Neural cell (in vitro differentiated cells): ENCODE data around the gene CYP26B1. TPM values are rescaled to one million over a fixed set of nuclear protein-coding genes. Genes with fewer than 3 reads are reported as not detected.

Experiments
- H2AFZ ChIP-seq: fragments of 200-600, 300-800 bp; sonication (generic), shearing (Covaris generic); 2 replicates; pipeline ENCODE4 v1.6.0; 2014; ENCODE audit warnings: low read depth, mild to moderate bottlenecking, antibody characterized with exemption, low read length, moderate library complexity
- H3F3A ChIP-seq: fragments of 200-600 bp; shearing (Covaris generic); 2 replicates; pipeline ENCODE4 v1.6.1; 2016; ENCODE audit warnings: mild to moderate bottlenecking, moderate library complexity, mixed read lengths, antibody characterized with exemption, low read length; ENCODE audit not compliant: insufficient read depth, poor library complexity, severe bottlenecking
- H3K27ac ChIP-seq: fragments of 200-600, 300-800 bp; sonication (generic), shearing (Covaris generic); 2 replicates; pipeline ENCODE4 v1.5.1; 2014; ENCODE audit warnings: mild to moderate bottlenecking, low read length, moderate library complexity
- H3K27me3 ChIP-seq: fragments of 300-800, 200-600 bp; sonication (generic), shearing (Covaris generic); 2 replicates; pipeline ENCODE4 v1.6.0; 2014; ENCODE audit warnings: mild to moderate bottlenecking, low read depth, low read length, moderate library complexity; ENCODE audit not compliant: insufficient read depth
- H3K36me3 ChIP-seq: fragments of 300-800, 200-600 bp; sonication (generic), shearing (Covaris generic); 2 replicates; pipeline ENCODE4 v1.5.1; 2014; ENCODE audit warnings: mild to moderate bottlenecking, antibody characterized with exemption, low read length, moderate library complexity; ENCODE audit not compliant: insufficient read depth
- H3K4me2 ChIP-seq: fragments of 300-800, 200-600 bp; sonication (generic), shearing (Covaris generic); 2 replicates; pipeline ENCODE4 v1.6.0; 2014; ENCODE audit warnings: mild to moderate bottlenecking, low read length
- H3K4me3 ChIP-seq: fragments of 300-800, 200-600 bp; sonication (generic), shearing (Covaris generic); 2 replicates; pipeline ENCODE4 v1.5.1; 2014; ENCODE audit warnings: mild to moderate bottlenecking, low read length, moderate library complexity
- H3K79me2 ChIP-seq: fragments of 200-600 bp; shearing (Covaris generic); replicated peaks from 2 replicates; pipeline ENCODE4 v1.6.0; 2014; ENCODE audit warnings: mild to moderate bottlenecking, low read length, moderate library complexity; ENCODE audit not compliant: insufficient read depth
- H3K9ac ChIP-seq: fragments of 300-800, 200-600 bp; sonication (generic), shearing (Covaris generic); 2 replicates; pipeline ENCODE4 v1.6.1; 2016; ENCODE audit warnings: mild to moderate bottlenecking, low read length, mixed read lengths
- H3K9me2 ChIP-seq: fragments of 200-600 bp; shearing (Covaris generic); 2 replicates; pipeline ENCODE4 v1.6.1; 2016; ENCODE audit warnings: mild to moderate bottlenecking, low read length, mixed read lengths; ENCODE audit not compliant: insufficient read depth
- H3K9me3 ChIP-seq: fragments of 200-600, 300-800 bp; sonication (generic), shearing (Covaris generic); 2 replicates; pipeline ENCODE4 v1.6.1; 2016; ENCODE audit warnings: mild to moderate bottlenecking, mixed run types, low read length, moderate library complexity, mixed read lengths
- H4K20me1 ChIP-seq: fragments of 200-600 bp; shearing (Covaris generic); 2 replicates; pipeline ENCODE4 v1.6.1; 2016; ENCODE audit warnings: mild to moderate bottlenecking, mixed run types; ENCODE audit not compliant: insufficient read depth
- EP300 ChIP-seq: fragments of 450-650 bp; conservative IDR thresholded peaks from 2 replicates; pipeline ENCODE4 v1.6.1; 2014; ENCODE audit warnings: antibody characterized with exemption, mild to moderate bottlenecking, moderate library complexity; ENCODE audit not compliant: poor library complexity, severe bottlenecking
- EZH2 ChIP-seq: fragments of 200-600, 300-800 bp; shearing (Covaris generic), sonication (generic); IDR thresholded peaks from 2 replicates; pipeline ENCODE4 v1.6.1; 2014; ENCODE audit warnings: antibody characterized with exemption, low read length, borderline replicate concordance, mild to moderate bottlenecking; ENCODE audit not compliant: insufficient read depth, poor library complexity, severe bottlenecking
- MXI1 ChIP-seq: fragments of 450-650 bp; conservative IDR thresholded peaks from 2 replicates; pipeline ENCODE4 v1.6.1; 2014; ENCODE audit warnings: antibody characterized with exemption, mild to moderate bottlenecking; ENCODE audit not compliant: poor library complexity, severe bottlenecking
- POLR2AphosphoS5 ChIP-seq: IDR thresholded peaks from 2 replicates; pipeline ENCODE4 v1.6.1; 2012
- RAD21 ChIP-seq: fragments of 450-650 bp; conservative IDR thresholded peaks from 2 replicates; pipeline ENCODE4 v1.6.1; 2014; ENCODE audit warnings: antibody characterized with exemption, mild to moderate bottlenecking, moderate library complexity
- SMC3 ChIP-seq: fragments of 450-650 bp; conservative IDR thresholded peaks from 2 replicates; pipeline ENCODE4 v1.6.1; 2014; ENCODE audit warnings: antibody characterized with exemption, mild to moderate bottlenecking, moderate library complexity; ENCODE audit not compliant: poor library complexity
- TAF1 ChIP-seq: IDR thresholded peaks from 2 replicates; pipeline ENCODE4 v1.6.1; 2012; ENCODE audit warnings: low read depth
- polyA plus RNA-seq: library from polyadenylated mRNA; depleted of rRNA; stranded (reverse); fragments of >200 nt; gene quantifications from 2 replicates; pipeline ENCODE4 v1.2.3, GENCODE V29; 2014
- TF ChIP-seq, protein P1 (sequence below): fragments of 450-650 bp; IDR thresholded peaks from 2 replicates; pipeline ENCODE4 v1.5.1; 2014; ENCODE audit warnings: antibody characterized with exemption, mild to moderate bottlenecking, moderate library complexity; ENCODE audit not compliant: poor library complexity, severe bottlenecking
- TF ChIP-seq, protein P2 (sequence below): IDR thresholded peaks from 2 replicates; pipeline ENCODE4 v1.6.1; 2012; ENCODE audit warnings: borderline replicate concordance

Gene CYP26B1
- polyA plus RNA-seq, 1 donor from 2014 or later: 0.83 TPM

DNA sequence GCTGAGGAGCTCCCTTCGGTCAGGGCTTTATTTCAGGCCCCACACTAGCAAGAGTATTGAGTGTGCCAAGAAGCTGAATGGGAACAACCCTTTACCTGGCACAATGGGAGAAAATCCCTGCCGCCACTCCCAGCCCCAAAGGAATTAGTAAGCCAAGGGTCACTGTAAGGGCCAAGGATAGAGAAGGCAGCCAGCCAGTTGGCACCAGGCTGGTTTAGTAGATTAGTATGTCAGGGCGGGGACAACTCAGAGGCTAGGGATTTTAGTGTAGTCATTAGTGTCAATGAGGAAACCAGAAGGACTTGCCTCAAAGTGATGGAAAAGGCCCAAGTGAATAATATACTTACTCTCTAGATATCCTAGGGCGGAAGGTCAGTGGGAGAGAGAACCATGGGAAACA is 34.9 kb upstream of the CYP26B1 start:
- no peak for TF ChIP-seq SMC3
- TF ChIP-seq, protein P1, sequence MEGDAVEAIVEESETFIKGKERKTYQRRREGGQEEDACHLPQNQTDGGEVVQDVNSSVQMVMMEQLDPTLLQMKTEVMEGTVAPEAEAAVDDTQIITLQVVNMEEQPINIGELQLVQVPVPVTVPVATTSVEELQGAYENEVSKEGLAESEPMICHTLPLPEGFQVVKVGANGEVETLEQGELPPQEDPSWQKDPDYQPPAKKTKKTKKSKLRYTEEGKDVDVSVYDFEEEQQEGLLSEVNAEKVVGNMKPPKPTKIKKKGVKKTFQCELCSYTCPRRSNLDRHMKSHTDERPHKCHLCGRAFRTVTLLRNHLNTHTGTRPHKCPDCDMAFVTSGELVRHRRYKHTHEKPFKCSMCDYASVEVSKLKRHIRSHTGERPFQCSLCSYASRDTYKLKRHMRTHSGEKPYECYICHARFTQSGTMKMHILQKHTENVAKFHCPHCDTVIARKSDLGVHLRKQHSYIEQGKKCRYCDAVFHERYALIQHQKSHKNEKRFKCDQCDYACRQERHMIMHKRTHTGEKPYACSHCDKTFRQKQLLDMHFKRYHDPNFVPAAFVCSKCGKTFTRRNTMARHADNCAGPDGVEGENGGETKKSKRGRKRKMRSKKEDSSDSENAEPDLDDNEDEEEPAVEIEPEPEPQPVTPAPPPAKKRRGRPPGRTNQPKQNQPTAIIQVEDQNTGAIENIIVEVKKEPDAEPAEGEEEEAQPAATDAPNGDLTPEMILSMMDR: no peak
- no peak for TF ChIP-seq RAD21
- no peak for TF ChIP-seq EZH2
- Histone ChIP-seq H3K9ac (no peak overlapping the region), H3K4me3 (no peak overlapping the region)

DNA sequence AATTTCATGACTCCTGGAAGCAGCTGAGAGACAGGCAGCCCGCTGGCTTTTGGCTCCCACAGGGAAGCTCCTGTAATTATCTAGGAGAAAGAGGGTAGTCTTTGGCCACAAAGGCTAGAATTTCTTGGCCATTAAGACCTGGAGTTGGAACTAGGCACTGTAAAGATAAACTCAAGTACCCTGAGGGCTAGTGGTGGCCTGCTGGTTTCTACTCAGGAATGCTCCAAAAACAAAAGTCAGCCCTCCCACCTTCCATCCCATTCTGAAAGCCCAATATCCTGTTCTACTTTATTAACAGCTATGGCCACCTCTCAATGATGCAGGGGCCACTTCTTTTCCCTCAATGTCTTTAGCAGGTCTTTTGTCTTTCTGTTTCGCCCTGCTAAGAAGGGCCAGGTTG is 34.0 kb upstream of the CYP26B1 start:
- no peaks in the 10 kb centered on the region for H4K20me1 ChIP-seq
- no peak overlapping the region for H3K4me2 ChIP-seq
- H3K27me3 ChIP-seq: no peaks in the 10 kb centered on the region
- TF ChIP-seq, protein P1: no peak
- H3F3A ChIP-seq: no peaks in the 10 kb centered on the region
- no peaks in the 10 kb centered on the region for H3K9me3 ChIP-seq
- peaks cover 9% of the 10 kb centered on the region for H3K36me3 ChIP-seq
- no peak overlapping the region for H3K4me3 ChIP-seq
- no peaks in the 10 kb centered on the region for H3K79me2 ChIP-seq
- H3K27ac ChIP-seq: no peak overlapping the region
- H3K9ac ChIP-seq: no peak overlapping the region
- H2AFZ ChIP-seq: no peak overlapping the region
- no peaks in the 10 kb centered on the region for H3K9me2 ChIP-seq

More for the DNA sequence above, 34.9 kb upstream of the CYP26B1 start:
- peaks cover 9% of the 10 kb centered on the region for H3K36me3 ChIP-seq
- no peaks in the 10 kb centered on the region for H3K27me3 ChIP-seq
- no peaks in the 10 kb centered on the region for H3K9me2 ChIP-seq
- no peak overlapping the region for H2AFZ ChIP-seq
- H3K27ac ChIP-seq: no peak overlapping the region
- no peaks in the 10 kb centered on the region for H3K9me3 ChIP-seq
- no peaks in the 10 kb centered on the region for H3F3A ChIP-seq
- no peak overlapping the region for H3K4me2 ChIP-seq
- no peaks in the 10 kb centered on the region for H4K20me1 ChIP-seq
- H3K79me2 ChIP-seq: no peaks in the 10 kb centered on the region

DNA sequence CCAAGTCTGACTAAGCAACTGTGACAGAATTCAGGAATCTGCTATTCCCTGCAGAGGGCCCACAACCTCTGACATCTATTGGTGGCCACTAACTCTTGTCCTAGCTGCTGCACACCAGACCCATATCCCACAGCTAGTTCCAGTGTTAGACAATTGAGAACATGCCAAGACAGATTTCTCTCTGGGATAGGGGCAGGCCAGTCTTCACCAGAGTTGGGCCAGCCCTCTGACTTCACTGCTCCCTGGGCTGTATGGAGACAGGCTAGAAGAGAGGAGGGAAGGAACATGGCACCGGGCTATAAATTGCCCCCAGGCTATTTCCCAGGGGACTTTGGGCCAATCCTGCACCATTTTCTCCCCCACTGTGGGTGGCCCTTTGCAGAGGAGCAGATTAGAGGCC is 32.7 kb upstream of the CYP26B1 start:
- no peaks in the 10 kb centered on the region for H3F3A ChIP-seq
- no peak for TF ChIP-seq EP300
- TF ChIP-seq, protein P1: no peak
- no peak for TF ChIP-seq TAF1
- no peak for TF ChIP-seq EZH2
- no peak for TF ChIP-seq POLR2AphosphoS5
- TF ChIP-seq MXI1: no peak
- TF ChIP-seq, protein P2, sequence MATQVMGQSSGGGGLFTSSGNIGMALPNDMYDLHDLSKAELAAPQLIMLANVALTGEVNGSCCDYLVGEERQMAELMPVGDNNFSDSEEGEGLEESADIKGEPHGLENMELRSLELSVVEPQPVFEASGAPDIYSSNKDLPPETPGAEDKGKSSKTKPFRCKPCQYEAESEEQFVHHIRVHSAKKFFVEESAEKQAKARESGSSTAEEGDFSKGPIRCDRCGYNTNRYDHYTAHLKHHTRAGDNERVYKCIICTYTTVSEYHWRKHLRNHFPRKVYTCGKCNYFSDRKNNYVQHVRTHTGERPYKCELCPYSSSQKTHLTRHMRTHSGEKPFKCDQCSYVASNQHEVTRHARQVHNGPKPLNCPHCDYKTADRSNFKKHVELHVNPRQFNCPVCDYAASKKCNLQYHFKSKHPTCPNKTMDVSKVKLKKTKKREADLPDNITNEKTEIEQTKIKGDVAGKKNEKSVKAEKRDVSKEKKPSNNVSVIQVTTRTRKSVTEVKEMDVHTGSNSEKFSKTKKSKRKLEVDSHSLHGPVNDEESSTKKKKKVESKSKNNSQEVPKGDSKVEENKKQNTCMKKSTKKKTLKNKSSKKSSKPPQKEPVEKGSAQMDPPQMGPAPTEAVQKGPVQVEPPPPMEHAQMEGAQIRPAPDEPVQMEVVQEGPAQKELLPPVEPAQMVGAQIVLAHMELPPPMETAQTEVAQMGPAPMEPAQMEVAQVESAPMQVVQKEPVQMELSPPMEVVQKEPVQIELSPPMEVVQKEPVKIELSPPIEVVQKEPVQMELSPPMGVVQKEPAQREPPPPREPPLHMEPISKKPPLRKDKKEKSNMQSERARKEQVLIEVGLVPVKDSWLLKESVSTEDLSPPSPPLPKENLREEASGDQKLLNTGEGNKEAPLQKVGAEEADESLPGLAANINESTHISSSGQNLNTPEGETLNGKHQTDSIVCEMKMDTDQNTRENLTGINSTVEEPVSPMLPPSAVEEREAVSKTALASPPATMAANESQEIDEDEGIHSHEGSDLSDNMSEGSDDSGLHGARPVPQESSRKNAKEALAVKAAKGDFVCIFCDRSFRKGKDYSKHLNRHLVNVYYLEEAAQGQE: no peak
- TF ChIP-seq RAD21: no peak
- no peak for TF ChIP-seq SMC3
- no peaks in the 10 kb centered on the region for H3K79me2 ChIP-seq
- no peak overlapping the region for H3K9ac ChIP-seq
- peaks cover 9% of the 10 kb centered on the region for H3K36me3 ChIP-seq
- no peaks in the 10 kb centered on the region for H3K9me3 ChIP-seq
- no peak overlapping the region for H3K4me3 ChIP-seq
- H3K9me2 ChIP-seq: no peaks in the 10 kb centered on the region
- H3K4me2 ChIP-seq: no peak overlapping the region
- no peak overlapping the region for H2AFZ ChIP-seq
- no peaks in the 10 kb centered on the region for H4K20me1 ChIP-seq
- no peak overlapping the region for H3K27ac ChIP-seq
- H3K27me3 ChIP-seq: no peaks in the 10 kb centered on the region
